ENCODE measurements around the gene S100A1. TPM values are rescaled to one million over a fixed set of nuclear protein-coding genes. Genes with fewer than 3 reads are reported as not detected.

The S100A1 gene
- total and polyA plus RNA-seq, 2 of the 8 experiments (the other 6 are each of a cell fraction or from before 2014, with no cell fraction given): 2.0 TPM; not detected in 1

- no peak overlapping the region for H3K9ac ChIP-seq (replicated peaks in 1 of 4; ENCODE audit: extremely low read depth in 1 of 4, low read depth in 3 of 4, low read length in 3 of 4)
- H3K18ac ChIP-seq (ENCODE audit: extremely low read depth, low read length): peak overlapping the region; percentile 75
- peaks cover 0 to 35% (median 25%) of the 10 kb centered on the region in 4 experiments; a peak in 6 of 7 replicates for H3K4me1 ChIP-seq (replicated peaks in 1 of 4; ENCODE audit: control insufficient read depth in 3 of 4, insufficient read depth in 4 of 4, low read length in 3 of 4)
- H3K9me3 ChIP-seq (ENCODE audit: insufficient read depth in 2 of 2, low read depth in 1 of 2, low read length in 1 of 2): no peaks in the 10 kb centered on the region
- H2BK120ac ChIP-seq (replicated peaks; ENCODE audit: low read depth, low read length): no peak overlapping the region
- H3K56ac ChIP-seq (replicated peaks; ENCODE audit: insufficient read length, low read depth, low read length): no peak overlapping the region
- H3K23ac ChIP-seq (ENCODE audit: insufficient read length): no peak overlapping the region
- peak overlapping the region; percentile 59 to 77 for H3K4me2 ChIP-seq (ENCODE audit: insufficient read depth in 1 of 2, low read depth in 2 of 2, low read length in 2 of 2)
- no peak overlapping the region for H3K14ac ChIP-seq (ENCODE audit: insufficient read length)
- H2AK5ac ChIP-seq (ENCODE audit: low read depth, low read length): no peak overlapping the region
- H3K4ac ChIP-seq (replicated peaks; ENCODE audit: insufficient read length, low read depth, low read length): no peak overlapping the region
- H4K91ac ChIP-seq (replicated peaks; ENCODE audit: insufficient read length, low read length): peak overlapping the region; percentile 54
- peak overlapping the region; percentile 84; the same call in 1 of the 2 replicates for H2BK12ac ChIP-seq (ENCODE audit: low read depth, low read length)
- 0 out of 2 replicates have a peak overlapping the region, but pooled peaks have one; percentile 43 for H2BK20ac ChIP-seq (ENCODE audit: low read length)
- no peak overlapping the region for H3K27ac ChIP-seq (ENCODE audit: low read depth, low read length)
- peaks cover 3% of the 10 kb centered on the region for H3K23me2 ChIP-seq (ENCODE audit: low read depth, low read length)
- 62% methylated on average over 11 of the region's 11 CpGs; no CpG with 5 or more reads in 1 of the 2 experiments for WGBS, 2 experiments (ENCODE audit: extremely low coverage in 1 of 2, insufficient coverage in 1 of 2, insufficient read length in 1 of 2, insufficient replicate concordance in 2 of 2, low coverage in 1 of 2, low lambda C conversion rate in 2 of 2, missing lambda C conversion rate in 1 of 2)
- H3K4me3 ChIP-seq (ENCODE audit: extremely low read depth in 1 of 4, insufficient read depth in 2 of 4, low read depth in 3 of 4, low read length in 4 of 4): peak overlapping the region in 2 of 4 experiments; percentile 10 to 51; a peak in 6 of 8 replicates
- H4K5ac ChIP-seq (ENCODE audit: insufficient read length, low read depth, low read length): no peak overlapping the region
- H2AFZ ChIP-seq (ENCODE audit: low read length): peak overlapping the region; percentile 8; the same call in 1 of the 2 replicates
- DNase-seq (ENCODE audit: low read depth in 1 of 2, low spot score in 2 of 2): no peak
- H3K27me3 ChIP-seq (replicated peaks in 1 of 4; ENCODE audit: control insufficient read depth in 3 of 4, extremely low read depth in 1 of 4, insufficient read depth in 3 of 4, low read length in 3 of 4): no peaks in the 10 kb centered on the region; a peak in 1 of 7 replicates
- H4K20me1 ChIP-seq (replicated peaks in 1 of 2; ENCODE audit: control insufficient read depth in 1 of 2, insufficient read depth in 2 of 2, low read length in 2 of 2): no peaks in the 10 kb centered on the region
- no peaks in the 10 kb centered on the region for H3K79me1 ChIP-seq (ENCODE audit: low read depth, low read length)
- H4K8ac ChIP-seq (ENCODE audit: extremely low read depth, insufficient read depth, low read length): no peak overlapping the region
- no peak for FAIRE-seq
- ChIA-PET POLR2A (ENCODE audit: partially characterized antibody) (interaction anchor here (1.0 to 15.3 kb wide), 11 partner anchors 13 to 378 kb away, joined by 3 to 261 read pairs (median 4); partner anchors contain the start of genes CHTOP, RPS27, S100A1 and S100A13), CTCF (ENCODE audit: partially characterized antibody) (interaction anchor here (0.5 to 15.9 kb wide), 9 partner anchors 10 to 176 kb away, joined by 3 to 224 read pairs (median 36); partner anchors contain the start of genes S100A1, S100A13 and S100A6)
- peak overlapping the region; percentile 96; the same call in 1 of the 2 replicates for H2BK15ac ChIP-seq (ENCODE audit: low read length)
- H3K79me2 ChIP-seq (ENCODE audit: control insufficient read depth in 1 of 2, insufficient read depth in 2 of 2, low read length in 2 of 2): no peaks in the 10 kb centered on the region
- H2BK5ac ChIP-seq (ENCODE audit: low read depth, low read length): peak overlapping the region; percentile 79; the same call in 1 of the 2 replicates
- H3K36me3 ChIP-seq (ENCODE audit: control insufficient read depth in 2 of 4, insufficient read depth in 4 of 4, low read length in 3 of 4): no peaks in the 10 kb centered on the region
- TF ChIP-seq TBP (IDR thresholded peaks at IDR 0.05; ENCODE audit: low read depth, low read length): no peak
- no peak for TF ChIP-seq CBX5 (IDR thresholded peaks at IDR 0.05; ENCODE audit: low read depth, low read length)
Observed at GRCh38 chr1:153612111-153612754, 16.0 kb upstream of the S100A1 start.

All from H1 (cell line).